HUDEP-2 (cell line): ENCODE data around the gene GPR83.
"Not testable (repeated sequence)": the region's sequence is repeated elsewhere in the genome, so short reads cannot be mapped to it uniquely, and the experiment has no call there.

Experiments
- DNase-seq, 76 experiments: peaks; one replicate each; lab custom pipeline; 2025; ENCODE audit not compliant: unreplicated experiment in 76 of 76; lab: John Stamatoyannopoulos, UW

Gene GPR83

GRCh38 chr11:94376841-94377240 lies 24.4 kb downstream of the GPR83 start:
- DNase-seq: no peak

DNA sequence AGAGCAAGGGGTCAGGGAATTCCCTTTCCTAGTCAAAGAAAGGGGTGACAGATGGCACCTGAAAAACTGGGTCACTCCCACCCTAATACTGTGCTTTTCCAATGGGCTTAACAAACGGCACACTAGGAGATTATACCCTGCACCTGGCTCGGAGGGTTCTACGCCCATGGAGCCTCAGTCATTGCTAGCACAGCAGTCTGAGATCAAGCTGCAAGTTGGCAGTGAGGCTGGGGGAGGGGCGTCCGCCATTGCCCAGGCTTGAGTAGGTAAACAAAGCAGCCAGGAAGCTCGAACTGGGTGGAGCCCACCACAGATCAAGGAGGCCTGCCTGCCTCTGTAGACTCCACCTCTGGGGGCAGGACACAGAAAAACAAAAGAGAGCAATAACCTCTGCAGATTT lies 30.6 kb downstream of the GPR83 start:
- not testable (repeated sequence) for DNase-seq

DNA sequence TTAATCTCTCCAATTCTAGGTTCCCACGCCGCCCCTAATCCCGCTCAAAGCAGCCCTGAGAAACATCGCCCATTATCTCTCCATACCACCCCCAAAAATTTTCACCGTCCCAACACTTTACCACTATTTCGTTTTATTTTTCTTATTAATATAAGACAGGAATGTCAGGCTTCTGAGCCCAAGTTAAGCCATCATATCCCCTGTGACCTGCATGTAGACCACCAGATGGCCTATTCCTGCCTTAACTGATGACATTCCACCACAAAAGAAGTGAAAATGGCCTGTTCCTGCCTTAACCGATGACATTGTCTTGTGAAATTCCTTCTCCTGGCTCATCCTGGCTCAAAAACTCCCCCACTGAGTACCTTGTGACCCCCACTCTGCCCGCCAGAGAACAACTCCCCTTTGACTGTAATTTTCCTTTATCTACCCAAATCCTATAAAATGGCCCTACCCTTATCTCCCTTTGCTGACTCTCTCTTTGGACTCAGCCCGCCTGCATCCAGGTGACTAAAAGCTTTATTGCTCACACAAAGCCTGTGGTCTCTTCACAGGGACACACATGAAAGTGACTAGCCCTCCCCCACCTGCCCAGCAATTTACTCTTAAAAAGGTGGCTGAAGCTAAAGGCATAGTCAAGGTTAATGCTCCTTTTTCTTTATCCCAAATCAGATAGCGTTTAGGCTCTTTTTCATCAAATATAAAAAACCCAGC lies 50.2 kb downstream of the GPR83 start:
- DNase-seq: not testable (repeated sequence)

GRCh38 chr11:94346311-94346710 lies 54.9 kb downstream of the GPR83 start:
- not testable (repeated sequence) for DNase-seq

- DNase-seq: no peak
Observed at GRCh38 chr11:94343495-94343894, 57.7 kb downstream of the GPR83 start.

DNA sequence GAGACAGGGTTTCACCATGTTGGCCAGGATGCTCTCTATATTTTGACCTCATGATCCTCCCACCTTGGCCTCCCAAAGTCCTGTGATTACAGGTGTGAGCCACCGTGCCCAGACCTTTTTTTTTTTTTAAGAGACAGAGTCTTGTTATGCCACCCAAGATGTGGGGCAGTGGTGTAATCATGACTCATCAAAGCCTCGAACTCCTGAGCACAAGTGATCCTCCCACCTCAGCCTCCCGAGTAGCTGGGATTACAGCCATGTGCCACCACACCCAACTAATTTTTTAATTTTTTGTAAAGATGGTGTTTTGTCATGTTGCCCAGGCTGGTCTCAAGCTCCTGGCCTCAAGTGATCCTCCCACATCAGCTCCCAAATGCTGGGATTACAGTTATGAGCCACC lies 59.0 kb downstream of the GPR83 start:
- DNase-seq: no peak

GRCh38 chr11:94338651-94339050 lies 62.6 kb downstream of the GPR83 start:
- DNase-seq: no peak

GRCh38 chr11:94336033-94336432 lies 65.2 kb downstream of the GPR83 start:
- DNase-seq: no peak

DNA sequence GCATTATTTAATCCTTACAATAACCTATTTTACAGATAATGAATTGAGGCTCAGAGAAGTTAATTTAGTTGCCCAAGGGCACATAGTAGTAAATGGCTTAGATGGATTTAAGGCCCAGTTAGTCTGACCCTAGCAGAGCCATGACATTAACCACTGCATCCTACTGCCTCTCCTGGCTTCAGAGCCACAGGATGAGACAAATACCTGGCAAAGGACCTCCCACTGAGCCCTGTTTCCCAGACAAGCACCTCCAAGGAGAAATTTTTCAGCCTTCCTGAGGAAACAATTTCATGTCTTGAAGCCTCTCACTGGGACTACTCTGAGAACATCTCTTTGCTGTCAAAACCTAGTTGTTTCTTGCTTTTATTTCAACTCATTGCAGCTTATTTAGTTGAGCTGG lies 68.4 kb downstream of the GPR83 start:
- no peak for DNase-seq

DNA sequence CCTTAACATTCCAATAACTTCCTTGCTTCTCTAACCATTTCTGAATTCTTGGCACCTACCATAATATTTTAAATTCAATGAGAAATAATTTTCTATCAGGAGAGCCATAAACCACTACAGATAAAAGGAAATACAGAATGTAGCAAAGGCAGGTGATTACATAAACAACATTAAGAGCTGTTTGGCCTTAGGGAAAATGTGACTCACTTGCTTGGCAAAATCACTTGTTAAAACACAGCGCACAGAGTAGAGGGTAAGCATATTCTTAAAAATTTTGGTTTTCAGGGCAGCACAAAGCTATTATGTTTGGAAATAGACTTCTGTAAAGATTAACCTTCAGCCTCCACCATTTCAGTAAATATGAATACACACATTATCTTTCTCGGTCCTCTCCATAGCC lies 70.4 kb downstream of the GPR83 start:
- DNase-seq: no peak

DNA sequence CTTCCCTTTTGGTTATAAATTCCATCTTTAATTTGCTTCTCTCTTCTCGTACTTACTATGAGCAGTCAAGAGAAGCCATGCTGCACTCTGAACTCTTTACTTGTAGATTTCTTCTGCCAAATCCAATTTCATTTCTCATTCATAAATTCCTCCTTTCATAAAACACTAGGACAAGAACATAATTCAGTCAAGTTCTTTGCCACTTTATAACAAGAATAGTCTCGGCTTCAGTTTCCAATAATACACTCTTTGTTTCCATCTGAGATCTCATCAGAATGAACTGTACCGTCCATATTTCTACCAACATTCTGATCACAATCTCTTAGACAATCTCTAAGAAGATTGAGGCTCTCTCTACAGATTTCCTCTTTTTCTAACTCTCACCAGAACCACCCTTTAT lies 71.7 kb downstream of the GPR83 start:
- DNase-seq: no peak

DNA sequence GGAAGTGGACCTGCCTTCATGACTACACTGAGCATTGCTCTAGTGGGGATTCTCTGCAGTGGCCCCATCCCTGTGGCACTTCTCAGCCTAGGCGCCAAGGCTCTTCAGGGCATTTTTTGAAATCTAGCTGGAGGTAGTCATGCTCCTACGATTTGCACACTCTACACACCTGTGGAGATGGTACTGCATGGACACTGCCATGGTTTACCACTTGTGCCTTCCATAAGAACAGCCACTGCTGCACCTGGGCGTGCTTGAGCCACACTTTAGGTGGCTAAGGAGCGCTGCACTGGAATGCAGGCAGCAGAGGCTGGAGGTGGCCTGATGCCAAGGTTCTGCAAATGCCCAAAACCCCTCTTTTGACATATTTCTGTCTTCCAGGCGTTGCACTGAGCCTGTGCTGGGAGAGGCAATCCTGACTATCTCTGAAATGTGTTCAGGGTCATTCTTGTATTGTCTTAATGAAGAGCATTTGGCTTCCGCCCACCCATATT lies 72.6 kb downstream of the GPR83 start:
- no peak for DNase-seq
